Central memory CD8-positive, alpha-beta T cell (primary cell): ENCODE measurements around the gene B9D2.

Experiments used
- ATAC-seq: fragments of 150-1000 bp; cut with Tn5 transposase; replicated peaks from 2 replicates; pipeline ENCODE4 v1.10.0; 2022; ENCODE audit warnings: mild to moderate bottlenecking, moderate FRiP score, moderate number of reproducible peaks; ENCODE audit not compliant: poor library complexity, severe bottlenecking; ENCODE audit errors: extremely low read depth
- DNase-seq, 2 donors: peaks; one replicate each; pipeline ENCODE4 v3.0.0; 2021; ENCODE audit warnings: low spot score in 2 of 2
- H3K27ac Mint-ChIP-seq: one replicate; pipeline ENCODE4 v1.8.0; 2022; ENCODE audit warnings: low read depth, mild to moderate bottlenecking, moderate library complexity, mixed read lengths
- H3K27me3 Mint-ChIP-seq: one replicate; pipeline ENCODE4 v1.8.0; 2022; ENCODE audit warnings: mixed read lengths
- H3K36me3 Mint-ChIP-seq: one replicate; pipeline ENCODE4 v1.8.0; 2022; ENCODE audit warnings: mild to moderate bottlenecking, moderate library complexity, mixed read lengths; ENCODE audit not compliant: insufficient read depth
- H3K4me1 Mint-ChIP-seq: one replicate; pipeline ENCODE4 v1.8.0; 2022; ENCODE audit warnings: mixed read lengths
- H3K4me3 Mint-ChIP-seq: one replicate; pipeline ENCODE4 v1.8.0; 2022; ENCODE audit warnings: mild to moderate bottlenecking, moderate library complexity, mixed read lengths
- H3K9me3 Mint-ChIP-seq: one replicate; pipeline ENCODE4 v1.8.0; 2022; ENCODE audit warnings: mixed read lengths

Gene B9D2

GRCh38 chr19:41321204-41321599 lies 42.7 kb downstream of the B9D2 start:
- no peaks in the 10 kb centered on the region for H3K9me3 Mint-ChIP-seq
- DNase-seq: no peak
- H3K27me3 Mint-ChIP-seq: no peaks in the 10 kb centered on the region
- peak overlapping the region; percentile 41 for H3K27ac Mint-ChIP-seq
- peaks cover 72% of the 10 kb centered on the region for H3K36me3 Mint-ChIP-seq
- no peak overlapping the region for H3K4me3 Mint-ChIP-seq
- no peak for ATAC-seq
- H3K4me1 Mint-ChIP-seq: peaks cover 41% of the 10 kb centered on the region

- Mint-ChIP-seq H3K4me1 (peaks cover 39% of the 10 kb centered on the region), H3K4me3 (no peak overlapping the region), H3K36me3 (peaks cover 77% of the 10 kb centered on the region), H3K9me3 (no peaks in the 10 kb centered on the region), H3K27me3 (no peaks in the 10 kb centered on the region), H3K27ac (no peak overlapping the region)
- DNase-seq (no peak), ATAC-seq (no peak)
Observed at GRCh38 chr19:41320568-41320967, 43.4 kb downstream of the B9D2 start.

GRCh38 chr19:41320185-41320518 lies 43.8 kb downstream of the B9D2 start:
- H3K4me1 Mint-ChIP-seq: peaks cover 35% of the 10 kb centered on the region
- no peaks in the 10 kb centered on the region for H3K27me3 Mint-ChIP-seq
- DNase-seq (no peak), ATAC-seq (no peak)
- no peaks in the 10 kb centered on the region for H3K9me3 Mint-ChIP-seq
- H3K36me3 Mint-ChIP-seq: peaks cover 76% of the 10 kb centered on the region
- no peak overlapping the region for H3K4me3 Mint-ChIP-seq
- peak overlapping the region; percentile 56 for H3K27ac Mint-ChIP-seq

GRCh38 chr19:41319500-41320184 lies 44.3 kb downstream of the B9D2 start:
- DNase-seq: no peak
- H3K36me3 Mint-ChIP-seq: peaks cover 71% of the 10 kb centered on the region
- no peaks in the 10 kb centered on the region for H3K27me3 Mint-ChIP-seq
- no peak overlapping the region for H3K4me3 Mint-ChIP-seq
- no peak for ATAC-seq
- H3K9me3 Mint-ChIP-seq: no peaks in the 10 kb centered on the region
- peak overlapping the region; percentile 56 for H3K27ac Mint-ChIP-seq
- peaks cover 30% of the 10 kb centered on the region for H3K4me1 Mint-ChIP-seq

GRCh38 chr19:41318696-41319499 lies 45.1 kb downstream of the B9D2 start:
- Mint-ChIP-seq H3K36me3 (peaks cover 72% of the 10 kb centered on the region), H3K27ac (peak overlapping the region; percentile 56)
- ATAC-seq: peak; percentile 12

GRCh38 chr19:41316306-41316920 lies 47.5 kb downstream of the B9D2 start:
- ATAC-seq (no peak), DNase-seq (no peak)
- Mint-ChIP-seq H3K4me1 (peaks cover 34% of the 10 kb centered on the region), H3K27me3 (no peaks in the 10 kb centered on the region), H3K36me3 (peaks cover 82% of the 10 kb centered on the region), H3K27ac (peak overlapping the region; percentile 56), H3K9me3 (no peaks in the 10 kb centered on the region), H3K4me3 (no peak overlapping the region)

More at GRCh38 chr19:41318696-41319499, 45.1 kb downstream of the B9D2 start:
- H3K9me3 Mint-ChIP-seq: no peaks in the 10 kb centered on the region
- DNase-seq: no peak
- no peak overlapping the region for H3K4me3 Mint-ChIP-seq
- H3K27me3 Mint-ChIP-seq: no peaks in the 10 kb centered on the region
- H3K4me1 Mint-ChIP-seq: peaks cover 27% of the 10 kb centered on the region

GRCh38 chr19:41311613-41312012 lies 52.3 kb downstream of the B9D2 start:
- DNase-seq: no peak
- Mint-ChIP-seq H3K9me3 (no peaks in the 10 kb centered on the region), H3K27ac (peak overlapping the region; percentile 98)

GRCh38 chr19:41311072-41311471 lies 52.9 kb downstream of the B9D2 start:
- ATAC-seq (no peak), DNase-seq (no peak)
- Mint-ChIP-seq H3K27ac (peak overlapping the region; percentile 98), H3K4me1 (peaks cover 67% of the 10 kb centered on the region), H3K36me3 (peaks cover 80% of the 10 kb centered on the region), H3K9me3 (no peaks in the 10 kb centered on the region), H3K4me3 (peak overlapping the region; percentile 94), H3K27me3 (no peaks in the 10 kb centered on the region)

More at GRCh38 chr19:41311613-41312012, 52.3 kb downstream of the B9D2 start:
- peaks cover 82% of the 10 kb centered on the region for H3K36me3 Mint-ChIP-seq
- peaks cover 66% of the 10 kb centered on the region for H3K4me1 Mint-ChIP-seq
- peak overlapping the region; percentile 94 for H3K4me3 Mint-ChIP-seq
- H3K27me3 Mint-ChIP-seq: no peaks in the 10 kb centered on the region
- no peak for ATAC-seq

- peak within 1 kb of the TSS; percentile 98 for H3K27ac Mint-ChIP-seq
- H3K9me3 Mint-ChIP-seq: no peaks in the 10 kb centered on the region
- peaks cover 78% of the 10 kb centered on the region for H3K36me3 Mint-ChIP-seq
- H3K4me3 Mint-ChIP-seq: peak within 1 kb of the TSS; percentile 94
- H3K4me1 Mint-ChIP-seq: peaks cover 73% of the 10 kb centered on the region
- peak; percentile 86 to 88 for DNase-seq
- H3K27me3 Mint-ChIP-seq: no peaks in the 10 kb centered on the region
- peak; percentile 45 for ATAC-seq
Observed at GRCh38 chr19:41310033-41310831, 53.7 kb downstream of the B9D2 start, which contains the start of gene CCDC97. CCDC97 (plus strand) TSS chr19:41310172; CDS start chr19:41310311, 139 bp downstream.

- H3K4me3 Mint-ChIP-seq: peak overlapping the region; percentile 94
- DNase-seq: no peak
- H3K27ac Mint-ChIP-seq: peak overlapping the region; percentile 98
- peaks cover 82% of the 10 kb centered on the region for H3K36me3 Mint-ChIP-seq
- no peaks in the 10 kb centered on the region for H3K9me3 Mint-ChIP-seq
- ATAC-seq: no peak
- no peaks in the 10 kb centered on the region for H3K27me3 Mint-ChIP-seq
- peaks cover 81% of the 10 kb centered on the region for H3K4me1 Mint-ChIP-seq
Observed at GRCh38 chr19:41309180-41310032, 54.5 kb downstream of the B9D2 start.

GRCh38 chr19:41308450-41309179 lies 55.3 kb downstream of the B9D2 start:
- peaks cover 87% of the 10 kb centered on the region for H3K4me1 Mint-ChIP-seq
- peak; percentile 65 for ATAC-seq
- H3K27me3 Mint-ChIP-seq: no peaks in the 10 kb centered on the region
- no peaks in the 10 kb centered on the region for H3K9me3 Mint-ChIP-seq
- H3K36me3 Mint-ChIP-seq: peaks cover 82% of the 10 kb centered on the region
- peak overlapping the region; percentile 98 for H3K27ac Mint-ChIP-seq
- peak; percentile 92 to 99 for DNase-seq
- peak overlapping the region; percentile 94 for H3K4me3 Mint-ChIP-seq
